NCI-H2107 treated with DMSO at 0.1 percent for 48 hours (cell line): ENCODE data around the gene BABAM1.

Source experiments
- DNase-seq: peaks from one replicate; lab custom pipeline; 2025; ENCODE audit not compliant: unreplicated experiment; lab: John Stamatoyannopoulos, UW

BABAM1 gene

GRCh38 chr19:17243211-17243829 lies 23.9 kb upstream of the BABAM1 start:
- DNase-seq, result no peak

DNA sequence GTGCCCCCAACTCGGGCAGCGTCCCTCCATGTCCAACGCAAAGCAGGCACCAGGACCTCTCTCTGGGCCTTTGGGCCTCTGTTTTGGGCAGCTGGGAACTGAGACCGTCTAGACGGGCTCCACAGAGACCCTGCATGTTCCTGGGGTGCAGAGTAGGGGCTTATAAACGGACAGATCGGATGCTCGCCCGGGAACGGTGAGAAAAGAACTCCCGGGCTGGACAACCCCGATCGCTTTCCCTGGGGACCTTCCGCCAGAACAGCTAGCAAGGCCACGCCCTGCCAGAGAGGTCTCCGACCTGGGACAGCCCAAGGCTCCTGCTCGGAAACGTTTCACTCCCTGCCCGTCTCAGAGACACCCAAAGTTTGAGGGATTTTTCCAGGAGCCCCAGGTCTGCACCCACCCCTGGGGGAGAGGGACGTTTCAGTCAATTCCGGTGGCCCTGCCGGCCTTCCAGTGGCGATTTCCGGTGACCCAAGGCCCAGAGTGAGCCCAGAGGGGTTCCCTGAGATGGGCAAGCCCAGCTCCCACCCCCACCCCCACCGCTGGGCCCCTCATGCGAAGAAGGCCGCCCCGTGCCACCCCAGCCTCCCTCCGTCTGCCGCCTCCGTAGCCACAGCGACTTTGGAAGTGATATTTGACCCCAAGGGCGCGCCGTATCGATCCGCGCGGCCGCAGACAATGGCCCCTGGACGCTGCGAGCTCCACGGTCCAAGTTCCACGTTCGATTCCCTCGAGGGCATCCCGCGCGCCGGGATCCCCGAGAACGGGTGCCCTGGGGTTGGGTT lies 23.2 kb upstream of the BABAM1 start:
- no peak for DNase-seq

GRCh38 chr19:17244618-17245534 lies 22.4 kb upstream of the BABAM1 start:
- DNase-seq, result no peak

DNA sequence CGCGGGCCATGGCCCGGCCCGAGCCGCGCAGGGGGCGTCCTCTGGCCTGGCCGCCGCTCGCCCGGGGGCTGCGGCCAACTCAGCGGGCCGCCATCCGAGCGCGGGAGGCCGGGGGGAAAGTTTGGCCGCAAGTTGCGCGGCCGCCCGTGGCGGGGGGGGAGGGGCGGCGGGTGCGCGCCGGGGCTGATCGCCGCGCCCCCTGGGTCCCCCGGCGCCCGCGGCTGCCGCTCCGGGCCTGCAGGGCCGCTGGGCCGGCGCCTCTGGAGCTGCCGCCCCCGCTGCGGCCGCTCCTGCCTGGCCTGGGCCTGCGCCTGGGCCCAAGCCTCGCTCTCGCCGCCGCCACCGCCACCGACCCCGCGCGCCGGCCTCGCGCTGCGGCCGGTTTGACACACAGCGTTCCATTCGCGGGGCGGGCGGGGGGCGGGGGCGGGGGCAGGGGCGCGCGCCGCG lies 21.7 kb upstream of the BABAM1 start, which contains the start of gene NR2F6:
TSS of gene NR2F6 (minus strand) at position 385 of the 450 bp plus-strand sequence. CDS start 699 bp downstream, outside the sequence.
- no peak for DNase-seq

DNA sequence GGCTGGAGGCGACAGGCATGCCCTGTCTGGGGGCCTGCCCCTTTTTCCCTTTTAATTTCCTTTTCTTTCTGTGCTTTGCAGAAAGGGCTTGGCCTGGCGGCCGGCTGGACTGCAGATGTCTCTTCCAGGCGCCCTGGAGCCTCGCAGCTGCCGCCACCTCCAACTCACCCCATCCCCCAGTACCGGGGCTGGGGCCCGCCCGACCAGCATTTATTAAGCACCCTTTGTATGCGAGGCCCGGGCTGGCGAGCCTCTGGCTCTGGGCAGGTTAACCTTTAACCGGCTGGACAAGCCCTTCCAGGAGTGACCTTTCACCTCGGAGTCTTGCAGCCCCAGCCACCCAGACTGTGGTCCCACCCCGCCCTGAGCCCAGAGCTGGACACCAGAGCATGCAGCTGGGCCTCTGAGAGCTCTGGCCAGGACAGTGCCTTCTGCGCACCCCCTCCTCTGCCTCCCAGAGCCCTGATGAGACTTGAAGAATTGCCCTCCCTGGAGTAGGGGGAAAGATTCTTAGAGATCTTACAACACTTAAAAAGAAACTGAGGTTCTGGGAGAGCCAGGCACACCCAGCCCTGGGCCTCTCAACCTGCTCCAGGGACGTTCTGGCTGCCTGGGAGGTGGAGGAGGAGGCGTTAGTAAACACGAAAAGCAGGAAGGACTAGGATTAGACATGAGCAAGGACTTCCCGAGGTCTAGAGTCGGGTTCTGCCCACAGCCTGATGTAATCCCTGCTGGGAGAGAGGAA lies 20.4 kb upstream of the BABAM1 start:
- no peak for DNase-seq

DNA sequence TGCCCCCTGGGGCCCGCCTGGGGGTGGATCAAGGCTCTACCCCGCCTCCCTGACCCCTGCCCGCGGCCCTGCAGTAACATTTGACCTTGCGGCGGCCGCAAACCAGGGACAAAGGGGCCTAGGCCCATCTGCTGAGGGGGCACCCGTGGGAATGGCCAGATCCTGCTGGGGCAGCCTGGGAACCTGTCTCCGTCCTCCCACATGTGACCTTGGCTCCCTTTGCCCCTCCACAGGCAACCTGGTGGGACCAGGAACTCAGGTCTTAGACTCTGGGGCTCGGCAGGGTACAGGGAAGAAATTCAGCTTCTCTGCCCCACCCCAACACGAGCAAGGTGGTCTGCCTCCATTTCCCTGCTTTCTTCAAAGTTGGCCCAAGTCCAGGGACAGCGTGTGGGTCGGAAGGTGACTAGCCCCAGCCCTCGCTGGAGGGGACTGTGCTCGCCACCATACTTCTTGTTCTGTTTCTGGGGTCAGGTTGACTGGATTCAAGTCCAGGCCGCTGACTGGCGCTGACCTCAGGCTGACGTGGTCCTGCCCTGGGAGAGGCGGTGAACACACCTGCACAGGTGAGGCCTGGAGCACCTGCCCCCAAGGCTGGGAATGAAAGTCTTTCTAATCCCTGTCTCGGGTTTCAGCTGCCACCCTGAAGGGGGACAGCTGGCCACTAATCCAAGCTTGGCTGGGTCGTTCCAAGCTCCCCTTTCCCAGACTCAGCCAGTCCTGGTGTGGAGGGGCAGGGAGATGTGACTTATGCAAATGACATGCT lies 19.0 kb upstream of the BABAM1 start:
- peak; percentile 56 for DNase-seq

GRCh38 chr19:17249887-17250548 lies 17.2 kb upstream of the BABAM1 start:
- no peak for DNase-seq

- no peak for DNase-seq
Observed at GRCh38 chr19:17254636-17255035, 12.6 kb upstream of the BABAM1 start.

GRCh38 chr19:17255150-17255621 lies 12.1 kb upstream of the BABAM1 start:
- peak; percentile 73 for DNase-seq

DNA sequence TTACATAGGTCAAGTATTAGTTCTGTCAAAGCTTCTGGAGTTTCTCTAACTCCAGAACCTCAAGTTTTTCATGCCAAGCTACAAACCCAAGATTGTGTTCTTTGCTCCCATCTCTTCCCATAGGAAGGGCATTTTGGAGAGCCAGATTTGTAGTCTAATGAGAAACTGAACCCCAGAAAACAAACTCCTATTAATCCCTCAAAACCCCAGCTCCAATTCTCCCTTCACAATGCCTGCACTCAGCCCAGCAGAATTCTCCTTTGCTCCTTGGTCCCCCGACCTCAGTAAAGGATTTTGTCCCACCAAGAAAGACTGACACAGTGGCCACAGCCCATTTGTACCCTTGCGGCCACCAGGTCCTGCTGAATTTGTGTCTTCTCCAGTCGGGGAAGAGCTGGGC lies 11.1 kb upstream of the BABAM1 start:
- DNase-seq, result no peak

DNA sequence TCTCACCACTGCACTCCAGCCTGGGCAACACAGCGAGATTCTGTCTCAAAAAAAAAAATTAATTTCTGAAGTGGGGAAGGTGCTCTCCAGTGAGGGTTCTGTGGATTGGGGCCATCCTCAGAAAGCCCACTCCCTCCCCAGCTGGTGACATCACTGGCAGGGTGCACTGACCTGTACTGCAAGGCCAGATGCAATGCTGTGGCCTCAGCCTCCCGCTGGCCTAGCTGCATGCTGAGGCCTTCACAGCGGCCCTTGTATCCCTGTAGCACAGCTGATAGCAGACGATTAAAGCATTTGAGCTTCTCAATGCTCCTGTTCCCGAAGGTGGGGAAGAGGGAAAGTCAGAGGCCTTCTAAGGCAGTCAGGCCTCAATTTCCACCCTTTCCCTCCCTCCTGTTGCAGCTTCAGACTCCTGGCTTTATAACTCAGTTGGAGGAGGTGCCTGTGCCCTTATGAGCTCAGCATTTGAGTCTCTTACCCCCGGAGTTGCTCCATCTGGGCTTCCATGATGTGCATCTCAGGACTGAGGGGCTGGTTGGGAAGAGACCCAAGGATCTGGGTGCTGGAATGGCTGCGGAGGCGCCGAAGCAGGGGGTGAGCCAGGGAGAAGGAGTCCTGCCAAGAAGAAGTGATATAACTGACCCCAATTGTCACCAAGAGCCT lies 8.0 kb upstream of the BABAM1 start:
- no peak for DNase-seq

DNA sequence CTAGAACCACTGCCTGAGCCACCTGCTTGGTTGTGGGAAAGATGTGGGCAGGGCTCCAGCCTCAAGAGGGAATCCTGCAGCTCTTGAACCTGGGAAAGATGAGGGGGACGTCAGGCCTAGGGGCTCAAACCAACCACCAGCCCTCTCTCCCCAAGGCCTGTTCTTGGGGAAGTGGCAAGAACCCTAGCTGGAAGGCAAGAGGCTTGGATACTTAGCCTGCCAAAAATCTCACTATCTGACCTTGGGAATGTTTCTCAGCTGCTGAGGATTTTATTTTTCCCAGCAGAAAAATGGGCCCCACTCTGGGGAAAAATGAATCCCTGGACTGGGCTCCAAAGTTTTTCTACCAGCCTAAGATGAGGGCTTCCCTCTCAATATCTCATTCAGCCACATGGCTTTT lies 7.3 kb upstream of the BABAM1 start:
- DNase-seq, result no peak

GRCh38 chr19:17260842-17261325 lies 6.4 kb upstream of the BABAM1 start:
- DNase-seq, result peak; percentile 86

DNA sequence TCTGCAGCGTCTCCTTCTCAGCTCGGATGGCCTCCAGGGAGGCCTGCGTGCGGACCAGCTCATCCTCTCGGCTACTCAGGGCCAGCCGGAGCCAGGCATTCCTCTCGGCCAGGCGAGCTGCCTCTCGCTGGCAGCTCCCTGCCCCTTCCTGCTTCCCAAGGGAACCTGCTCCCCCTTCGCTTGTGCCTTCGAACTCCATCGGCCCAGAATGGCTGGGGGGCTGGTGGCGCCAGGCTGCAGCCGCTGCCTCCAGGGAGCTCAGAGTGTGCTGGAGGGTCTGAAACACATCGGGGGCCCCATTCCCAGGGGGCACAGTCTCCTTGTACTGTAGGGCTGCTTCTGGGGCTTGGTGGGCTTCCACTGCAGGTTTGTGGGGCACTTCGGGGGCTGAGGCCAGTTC lies 4.7 kb upstream of the BABAM1 start:
- DNase-seq, result no peak

DNA sequence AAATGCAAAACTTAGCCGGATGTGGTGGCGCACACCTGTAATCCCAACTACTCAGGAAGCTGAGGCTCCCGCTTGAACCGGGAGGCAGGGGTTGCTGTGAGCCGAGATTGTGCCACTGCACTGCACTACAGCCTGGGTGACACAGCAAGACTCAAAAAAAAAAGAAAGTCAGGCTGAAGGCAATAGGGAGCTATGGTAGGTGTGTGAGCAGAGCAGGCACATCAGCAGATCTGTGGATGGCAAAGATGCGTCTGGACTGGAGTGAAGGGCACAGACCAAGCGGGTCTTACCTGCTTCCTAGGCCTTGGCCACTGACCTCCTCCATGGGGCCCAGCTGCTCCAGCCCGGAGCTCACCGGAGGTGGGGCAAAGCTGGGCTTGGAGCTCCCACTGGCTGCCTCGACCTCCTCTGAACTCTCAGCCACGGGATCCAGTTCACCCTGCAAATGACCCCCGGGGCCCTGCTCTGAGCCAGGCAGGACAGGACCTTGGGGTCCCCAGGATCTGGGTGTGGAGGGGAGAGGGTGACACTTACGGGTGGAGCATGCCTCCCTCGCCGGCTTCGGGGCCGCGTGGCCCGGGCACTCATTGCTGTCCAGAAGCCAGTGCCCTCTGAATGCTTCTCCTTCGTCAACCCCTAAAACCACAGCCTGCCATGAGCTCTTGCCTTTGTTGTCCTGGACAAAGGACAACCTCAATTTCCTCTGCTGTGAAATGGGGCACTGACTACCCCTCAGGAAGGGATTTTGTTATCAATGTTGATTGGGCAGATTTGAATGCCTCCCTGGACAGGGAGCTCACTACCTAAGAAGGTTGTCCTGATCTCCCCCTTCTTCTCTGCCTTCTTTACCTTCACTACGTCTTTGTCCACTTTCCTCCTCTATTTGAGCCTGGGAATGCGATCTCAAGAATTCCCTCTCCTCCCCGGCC lies 3.3 kb upstream of the BABAM1 start:
- DNase-seq, result no peak

DNA sequence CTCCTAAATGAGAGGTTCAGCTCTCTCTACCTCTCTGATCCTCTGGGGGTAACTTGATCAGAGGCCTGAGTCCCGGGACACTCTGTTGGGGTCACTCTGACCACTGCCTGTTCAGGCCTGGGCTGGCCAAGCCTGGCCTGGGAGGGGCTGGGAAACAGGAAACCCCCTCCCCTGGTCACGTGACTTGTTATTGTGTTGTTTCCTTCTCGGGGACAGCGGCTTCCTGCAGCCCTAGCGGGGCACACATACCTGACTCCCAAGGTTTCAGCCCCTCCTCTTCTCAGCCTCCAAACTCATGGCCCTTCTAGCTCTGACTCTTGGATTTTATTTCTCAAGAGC lies 2.6 kb upstream of the BABAM1 start, which contains the start of gene USHBP1:
TSS of gene USHBP1 (minus strand) at position 105 of the 339 bp plus-strand sequence. CDS start 446 bp downstream, outside the sequence.
- DNase-seq, result no peak

DNA sequence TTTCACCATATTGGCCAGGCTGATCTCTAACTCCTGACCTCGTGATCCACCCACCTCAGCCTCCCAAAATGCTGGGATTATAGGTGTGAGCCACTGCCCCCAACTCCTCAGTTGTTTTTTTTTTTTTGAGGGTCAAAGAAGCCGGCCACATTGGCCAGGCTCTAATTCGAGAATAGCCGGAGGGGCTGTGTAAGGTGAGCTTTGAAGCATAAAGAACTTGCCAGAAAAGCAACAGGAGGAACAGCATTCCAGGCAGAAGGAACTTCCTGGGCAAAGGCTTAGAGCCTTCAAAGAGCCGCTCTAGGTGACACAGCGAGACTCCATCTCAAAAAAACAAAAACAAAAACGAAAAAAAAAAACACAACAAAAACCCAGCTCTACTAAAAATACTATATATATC lies 1.2 kb upstream of the BABAM1 start:
- DNase-seq, result no peak

GRCh38 chr19:17266589-17266974 lies 661 bp upstream of the BABAM1 start:
- no peak for DNase-seq
